Activated naive CD8-positive, alpha-beta T cell (primary cell): ENCODE results near the gene SLC35B3.
A peak's percentile ranks its signal among the peaks of the same experiment; 100 is the strongest.
"Not testable (repeated sequence)": the region's sequence is repeated elsewhere in the genome, so short reads cannot be mapped to it uniquely, and the experiment has no call there.

Source experiments
- H3K27ac Mint-ChIP-seq: one replicate; pipeline ENCODE4 v1.8.0; 2021; ENCODE audit warnings: mixed read lengths
- H3K27me3 Mint-ChIP-seq: one replicate; pipeline ENCODE4 v1.8.0; 2021; ENCODE audit warnings: mixed read lengths
- H3K36me3 Mint-ChIP-seq: one replicate; pipeline ENCODE4 v1.8.0; 2021; ENCODE audit warnings: mixed read lengths
- H3K4me1 Mint-ChIP-seq: one replicate; pipeline ENCODE4 v1.8.0; 2021; ENCODE audit warnings: low read depth, mixed read lengths
- H3K4me3 Mint-ChIP-seq: one replicate; pipeline ENCODE4 v1.8.0; 2021; ENCODE audit warnings: mild to moderate bottlenecking, mixed read lengths
- H3K9me3 Mint-ChIP-seq: one replicate; pipeline ENCODE4 v1.8.0; 2021; ENCODE audit warnings: low read depth, mixed read lengths

The SLC35B3 gene

GRCh38 chr6:8435845-8436168, 462 bp upstream of the SLC35B3 start:
- H3K9me3 Mint-ChIP-seq: no peaks in the 10 kb centered on the region

GRCh38 chr6:8434727-8435092, 635 bp downstream of the SLC35B3 start:
- H3K4me3 Mint-ChIP-seq: peak overlapping the region; percentile 85
- H3K36me3 Mint-ChIP-seq: peaks cover 7% of the 10 kb centered on the region
- H3K27me3 Mint-ChIP-seq: no peaks in the 10 kb centered on the region
- peaks cover 45% of the 10 kb centered on the region for H3K4me1 Mint-ChIP-seq
- no peaks in the 10 kb centered on the region for H3K9me3 Mint-ChIP-seq
- peak overlapping the region; percentile 94 for H3K27ac Mint-ChIP-seq

More at GRCh38 chr6:8435845-8436168, 462 bp upstream of the SLC35B3 start:
- peak overlapping the region; percentile 85 for H3K4me3 Mint-ChIP-seq
- H3K36me3 Mint-ChIP-seq: peaks cover 4% of the 10 kb centered on the region
- peak overlapping the region; percentile 94 for H3K27ac Mint-ChIP-seq
- peaks cover 43% of the 10 kb centered on the region for H3K4me1 Mint-ChIP-seq
- no peaks in the 10 kb centered on the region for H3K27me3 Mint-ChIP-seq

- peaks cover 9% of the 10 kb centered on the region for H3K36me3 Mint-ChIP-seq
- peak overlapping the region; percentile 19 for H3K27ac Mint-ChIP-seq
- H3K27me3 Mint-ChIP-seq: no peaks in the 10 kb centered on the region
- H3K4me3 Mint-ChIP-seq: peak overlapping the region; percentile 57
- no peaks in the 10 kb centered on the region for H3K9me3 Mint-ChIP-seq
- H3K4me1 Mint-ChIP-seq: peaks cover 45% of the 10 kb centered on the region
Measured at GRCh38 chr6:8432614-8433013, 2.7 kb downstream of the SLC35B3 start.

- Mint-ChIP-seq H3K36me3 (peaks cover 25% of the 10 kb centered on the region), H3K27ac (no peak overlapping the region)
Measured at GRCh38 chr6:8429821-8430220, 5.5 kb downstream of the SLC35B3 start.

GRCh38 chr6:8426544-8426943, 8.8 kb downstream of the SLC35B3 start:
- not testable (repeated sequence) for H3K9me3 Mint-ChIP-seq, H3K4me3 Mint-ChIP-seq, H3K27ac Mint-ChIP-seq, H3K27me3 Mint-ChIP-seq
- H3K4me1 Mint-ChIP-seq: peaks cover 10% of the 10 kb centered on the region
- H3K36me3 Mint-ChIP-seq: peaks cover 31% of the 10 kb centered on the region

More at GRCh38 chr6:8429821-8430220, 5.5 kb downstream of the SLC35B3 start:
- Mint-ChIP-seq H3K4me3 (no peak overlapping the region), H3K4me1 (peaks cover 37% of the 10 kb centered on the region), H3K9me3 (peaks cover 4% of the 10 kb centered on the region), H3K27me3 (no peaks in the 10 kb centered on the region)

GRCh38 chr6:8420031-8420588, 15.2 kb downstream of the SLC35B3 start:
- Mint-ChIP-seq H3K4me1 (peaks cover 4% of the 10 kb centered on the region), H3K36me3 (peaks cover 34% of the 10 kb centered on the region), H3K27ac (no peak overlapping the region), H3K4me3 (no peak overlapping the region), H3K9me3 (no peaks in the 10 kb centered on the region), H3K27me3 (no peaks in the 10 kb centered on the region)

- Mint-ChIP-seq H3K4me1 (peaks cover 4% of the 10 kb centered on the region), H3K9me3 (no peaks in the 10 kb centered on the region), H3K36me3 (peaks cover 35% of the 10 kb centered on the region), H3K27me3 (no peaks in the 10 kb centered on the region), H3K4me3 (no peak overlapping the region), H3K27ac (no peak overlapping the region)
Measured at GRCh38 chr6:8415913-8416312, 19.4 kb downstream of the SLC35B3 start.

- no peaks in the 10 kb centered on the region for H3K27me3 Mint-ChIP-seq
- H3K36me3 Mint-ChIP-seq: peaks cover 36% of the 10 kb centered on the region
- H3K27ac Mint-ChIP-seq: no peak overlapping the region
- peaks cover 1% of the 10 kb centered on the region for H3K4me1 Mint-ChIP-seq
- H3K4me3 Mint-ChIP-seq: no peak overlapping the region
- no peaks in the 10 kb centered on the region for H3K9me3 Mint-ChIP-seq
Measured at GRCh38 chr6:8415280-8415679, 20.1 kb downstream of the SLC35B3 start.

- peaks cover 1% of the 10 kb centered on the region for H3K4me1 Mint-ChIP-seq
- no peaks in the 10 kb centered on the region for H3K27me3 Mint-ChIP-seq
- H3K9me3 Mint-ChIP-seq: no peaks in the 10 kb centered on the region
- H3K27ac Mint-ChIP-seq: no peak overlapping the region
- no peak overlapping the region for H3K4me3 Mint-ChIP-seq
- peaks cover 38% of the 10 kb centered on the region for H3K36me3 Mint-ChIP-seq
Measured at GRCh38 chr6:8414844-8415243, 20.5 kb downstream of the SLC35B3 start.

- Mint-ChIP-seq H3K36me3 (peaks cover 38% of the 10 kb centered on the region), H3K9me3 (peaks cover 16% of the 10 kb centered on the region)
- not testable (repeated sequence) for H3K27ac Mint-ChIP-seq, H3K27me3 Mint-ChIP-seq, H3K4me1 Mint-ChIP-seq, H3K4me3 Mint-ChIP-seq
Measured at GRCh38 chr6:8405946-8406345, 29.4 kb downstream of the SLC35B3 start.

GRCh38 chr6:8402546-8402945, 32.8 kb downstream of the SLC35B3 start:
- H3K36me3 Mint-ChIP-seq: peaks cover 13% of the 10 kb centered on the region
- no peak overlapping the region for H3K27ac Mint-ChIP-seq
- H3K4me1 Mint-ChIP-seq: no peaks in the 10 kb centered on the region
- H3K4me3 Mint-ChIP-seq: no peak overlapping the region
- H3K9me3 Mint-ChIP-seq: peaks cover 6% of the 10 kb centered on the region
- no peaks in the 10 kb centered on the region for H3K27me3 Mint-ChIP-seq

- peaks cover 4% of the 10 kb centered on the region for H3K9me3 Mint-ChIP-seq
- peaks cover 9% of the 10 kb centered on the region for H3K36me3 Mint-ChIP-seq
- no peaks in the 10 kb centered on the region for H3K27me3 Mint-ChIP-seq
- H3K4me3 Mint-ChIP-seq: no peak overlapping the region
- H3K27ac Mint-ChIP-seq: no peak overlapping the region
- H3K4me1 Mint-ChIP-seq: no peaks in the 10 kb centered on the region
Measured at GRCh38 chr6:8400663-8401062, 34.7 kb downstream of the SLC35B3 start.

GRCh38 chr6:8392569-8392968, 42.8 kb downstream of the SLC35B3 start:
- Mint-ChIP-seq H3K27ac (peak overlapping the region; percentile 67), H3K27me3 (no peaks in the 10 kb centered on the region), H3K4me1 (peaks cover 31% of the 10 kb centered on the region), H3K36me3 (no peaks in the 10 kb centered on the region), H3K4me3 (peak overlapping the region; percentile 43), H3K9me3 (no peaks in the 10 kb centered on the region)

GRCh38 chr6:8391934-8392333, 43.4 kb downstream of the SLC35B3 start:
- Mint-ChIP-seq H3K27ac (peak overlapping the region; percentile 67), H3K9me3 (no peaks in the 10 kb centered on the region), H3K4me1 (peaks cover 31% of the 10 kb centered on the region), H3K36me3 (no peaks in the 10 kb centered on the region), H3K4me3 (peak overlapping the region; percentile 43), H3K27me3 (no peaks in the 10 kb centered on the region)

GRCh38 chr6:8389036-8389818, 46.1 kb downstream of the SLC35B3 start:
- H3K36me3 Mint-ChIP-seq: no peaks in the 10 kb centered on the region
- H3K4me3 Mint-ChIP-seq: no peak overlapping the region
- H3K9me3 Mint-ChIP-seq: no peaks in the 10 kb centered on the region
- H3K27ac Mint-ChIP-seq: no peak overlapping the region
- H3K4me1 Mint-ChIP-seq: peaks cover 30% of the 10 kb centered on the region
- no peaks in the 10 kb centered on the region for H3K27me3 Mint-ChIP-seq

- H3K4me3 Mint-ChIP-seq: no peak overlapping the region
- H3K27me3 Mint-ChIP-seq: no peaks in the 10 kb centered on the region
Measured at GRCh38 chr6:8387942-8388437, 47.4 kb downstream of the SLC35B3 start.

More at GRCh38 chr6:8387942-8388437, 47.4 kb downstream of the SLC35B3 start:
- Mint-ChIP-seq H3K27ac (no peak overlapping the region), H3K36me3 (no peaks in the 10 kb centered on the region), H3K9me3 (no peaks in the 10 kb centered on the region), H3K4me1 (peaks cover 18% of the 10 kb centered on the region)
